Endothelial cell of umbilical vein (primary cell): ENCODE measurements around the gene CCL13. TPM values are rescaled to one million over a fixed set of nuclear protein-coding genes. Genes with fewer than 3 reads are reported as not detected.

ENCODE experiments used
- BruUV-seq: library from RNA; stranded (reverse); fragments of 400-500 nt; replicated peaks from 2 replicates; lab custom pipeline; 2021; lab: Mats Ljungman, UMichigan
- CTCF ChIA-PET: fragments of 300-600, 350-600 bp; sonication (Branson Sonifier 250); formaldehyde crosslinking; loops from one replicate; lab custom pipeline; 2021; ENCODE audit warnings: antibody characterized with exemption, inconsistent platforms; lab: Charles Lee
- POLR2A ChIA-PET: fragments of 300-600, 350-600 bp; sonication (Branson Sonifier 250); formaldehyde crosslinking; loops from one replicate; lab custom pipeline; 2021; ENCODE audit warnings: antibody characterized with exemption, inconsistent platforms; lab: Charles Lee
- DNase-seq: peaks from one replicate; pipeline ENCODE4 v3.0.0-alpha.2; 2011; ENCODE audit warnings: low read depth, low spot score
- FAIRE-seq: peaks from 2 replicates; lab custom pipeline; 2011; peaks lifted over from hg19 to GRCh38; lab: Jason Lieb, UNC
- H2AFZ ChIP-seq: 2 replicates; pipeline ENCODE4 v1.6.0; 2012; ENCODE audit warnings: low read depth, low read length, control low read depth, inconsistent platforms
- H3K27ac ChIP-seq: 2 replicates; pipeline ENCODE4 v1.5.1; 2011; ENCODE audit warnings: low read depth, mild to moderate bottlenecking, control low read depth, low read length, moderate library complexity; ENCODE audit not compliant: insufficient read depth
- H3K27me3 ChIP-seq, 2 experiments: 2 replicates each; pipeline versions ENCODE4 v1.6.0 to v1.6.1; 2011; ENCODE audit warnings: low read length in 2 of 2, mixed read lengths in 1 of 2; ENCODE audit not compliant: control insufficient read depth in 2 of 2, insufficient read depth in 2 of 2
- H3K36me3 ChIP-seq, 2 experiments: 2 replicates in 1 of 2; 3 replicates in 1 of 2; pipeline ENCODE4 v1.5.1; 2011; ENCODE audit warnings: low read length in 2 of 2, mild to moderate bottlenecking in 1 of 2, moderate library complexity in 1 of 2; ENCODE audit not compliant: control insufficient read depth in 2 of 2, insufficient read depth in 2 of 2; ENCODE audit errors: extremely low read depth in 1 of 2
- H3K4me1 ChIP-seq: 3 replicates; pipeline ENCODE4 v1.5.1; 2011; ENCODE audit warnings: mild to moderate bottlenecking, low read length; ENCODE audit not compliant: control insufficient read depth, insufficient read depth; ENCODE audit errors: extremely low read depth
- H3K4me2 ChIP-seq: 2 replicates; pipeline ENCODE4 v1.6.1; 2011; ENCODE audit warnings: low read length, control low read depth, mixed read lengths; ENCODE audit not compliant: insufficient read depth
- H3K4me3 ChIP-seq, 3 experiments: fragments of 200-600 bp in 1 of 3; sonication (generic), shearing (Covaris generic) in 1 of 3; replicated peaks in 1 of 3; 2 replicates each; pipeline ENCODE4 v1.5.1; 2011 to 2016; ENCODE audit warnings: control low read depth in 3 of 3, low read length in 3 of 3, mild to moderate bottlenecking in 2 of 3, inconsistent platforms in 1 of 3, low read depth in 1 of 3, moderate library complexity in 1 of 3; ENCODE audit not compliant: insufficient read depth in 1 of 3
- H3K79me2 ChIP-seq: 2 replicates; pipeline ENCODE4 v1.6.0; 2012; ENCODE audit warnings: low read length, inconsistent platforms; ENCODE audit not compliant: control insufficient read depth, insufficient read depth
- H3K9ac ChIP-seq: replicated peaks from 2 replicates; pipeline ENCODE3; 2011; ENCODE audit warnings: low read length, control low read depth; ENCODE audit not compliant: insufficient read depth; ENCODE audit errors: extremely low read depth
- H3K9me1 ChIP-seq: replicated peaks from 3 replicates; pipeline ENCODE4 v1.6.0; 2011; ENCODE audit warnings: mild to moderate bottlenecking, low read length; ENCODE audit not compliant: control insufficient read depth, insufficient read depth; ENCODE audit errors: extremely low read depth
- H3K9me3 ChIP-seq: replicated peaks from 2 replicates; pipeline ENCODE4 v1.5.1; 2012; ENCODE audit warnings: low read length, inconsistent platforms; ENCODE audit not compliant: control insufficient read depth, insufficient read depth
- H4K20me1 ChIP-seq: replicated peaks from 2 replicates; pipeline ENCODE3; 2011; ENCODE audit warnings: mild to moderate bottlenecking, low read length; ENCODE audit not compliant: control insufficient read depth, insufficient read depth; ENCODE audit errors: extremely low read depth
- CTCF ChIP-seq, 2 donors: IDR thresholded peaks; 1 replicate in 1 of 2; 2 replicates in 1 of 2; pipeline ENCODE4 v1.5.1; 2011; ENCODE audit warnings: low read length in 2 of 2, mild to moderate bottlenecking in 2 of 2, moderate library complexity in 2 of 2, control low read depth in 1 of 2, inconsistent platforms in 1 of 2, low read depth in 1 of 2; ENCODE audit not compliant: insufficient read depth in 1 of 2; ENCODE audit errors: extremely low read depth in 1 of 2
- EZH2 ChIP-seq: IDR thresholded peaks from 2 replicates; pipeline ENCODE4 v1.6.1; 2012; ENCODE audit warnings: borderline replicate concordance, low read depth, mild to moderate bottlenecking, moderate library complexity, low read length, inconsistent platforms; ENCODE audit not compliant: severe bottlenecking
- FOS ChIP-seq: IDR thresholded peaks from 2 replicates; pipeline ENCODE4 v1.6.1; 2011; ENCODE audit warnings: mild to moderate bottlenecking, low read length, moderate library complexity, borderline replicate concordance; ENCODE audit not compliant: insufficient read depth
- GATA2 ChIP-seq: IDR thresholded peaks from 2 replicates; pipeline ENCODE4 v1.7.0; 2011; ENCODE audit warnings: low read depth, mild to moderate bottlenecking, moderate library complexity, mixed read lengths, low read length; ENCODE audit not compliant: insufficient read length, insufficient read depth
- JUN ChIP-seq: IDR thresholded peaks from 2 replicates; pipeline ENCODE4 v1.6.1; 2011; ENCODE audit warnings: borderline replicate concordance, low read depth; ENCODE audit not compliant: insufficient read length, insufficient read depth
- MAX ChIP-seq: IDR thresholded peaks from 2 replicates; pipeline ENCODE4 v1.6.1; 2011; ENCODE audit not compliant: insufficient read depth, insufficient read length
- MYC ChIP-seq: IDR thresholded peaks from one replicate; pipeline ENCODE4 v1.6.1; 2011; ENCODE audit warnings: mild to moderate bottlenecking, low read depth, low read length
- POLR2A ChIP-seq: IDR thresholded peaks from 2 replicates; pipeline ENCODE4 v1.6.1; 2012; ENCODE audit warnings: low read depth, mild to moderate bottlenecking, control low read depth, low read length
- POLR2AphosphoS5 ChIP-seq: IDR thresholded peaks from 2 replicates; pipeline ENCODE4 v1.6.1; 2012; ENCODE audit warnings: low read depth, mild to moderate bottlenecking, control low read depth, low read length, moderate library complexity; ENCODE audit not compliant: insufficient read depth
- dilution Hi-C: fragments of 300-500 bp; cut with MboI; formaldehyde crosslinking; loops from one replicate; pipeline ENCODE4 v1.15.0; 2019; ENCODE audit warnings: low sequenced_read_pairs; ENCODE audit not compliant: extremely low pct_ligation_motif_present
- intact Hi-C: fragments of 100-400 bp; cut with micrococcal nuclease; formaldehyde crosslinking; loops from one replicate; pipeline ENCODE4 v1.10.0; 2022
- polyA plus RNA-seq, 4 experiments: library from polyadenylated mRNA; depleted of rRNA in 3 of 4; stranded (reverse) in 3 of 4; unstranded in 1 of 4; fragments of >200 nt; gene quantifications; 2 replicates each; pipeline versions ENCODE4 v1.2.1 to v1.2.3, GENCODE V29; 2011 to 2012; ENCODE audit warnings: missing spikeins in 1 of 4
- total RNA-seq: library from RNA; stranded (reverse); gene quantifications from 2 replicates; pipeline ENCODE4 v1.2.3, GENCODE V29; 2021

The CCL13 gene
- total and polyA plus RNA-seq, 2 donors (not counting 3 experiments of a cell fraction or from before 2014, with no cell fraction given): not detected

- DNase-seq (no peak), FAIRE-seq (no peak)
- no peak for TF ChIP-seq CTCF (IDR thresholded peaks at IDR 0.05; ENCODE audit: extremely low read depth in 1 of 2, insufficient read depth in 1 of 2, low read depth in 1 of 2, low read length in 2 of 2)
- BruUV-seq: no TSS peak
- H3K4me2 ChIP-seq: no peak overlapping the region
- H3K9me3 ChIP-seq: no peaks in the 10 kb centered on the region
- H3K36me3 ChIP-seq: no peaks in the 10 kb centered on the region
- H3K27ac ChIP-seq: no peak overlapping the region
- POLR2A ChIA-PET: no interaction called here
- no peak overlapping the region for H3K4me3 ChIP-seq
- CTCF ChIA-PET: interaction anchor here (5.8 to 13.6 kb wide), 2 partner anchors 162 to 195 kb away, joined by 197 to 561 read pairs; no protein-coding TSS in a partner anchor
- no peak overlapping the region for H2AFZ ChIP-seq
- no peaks in the 10 kb centered on the region for H3K9me1 ChIP-seq
- H3K79me2 ChIP-seq: no peaks in the 10 kb centered on the region
- H3K9ac ChIP-seq: no peak overlapping the region
- dilution Hi-C loops (no loop called here), intact Hi-C loops (no loop called here)
- no peaks in the 10 kb centered on the region for H4K20me1 ChIP-seq
- no peaks in the 10 kb centered on the region for H3K27me3 ChIP-seq
- peaks cover 11% of the 10 kb centered on the region for H3K4me1 ChIP-seq
Observed at GRCh38 chr17:34364751-34365150, 8.5 kb downstream of the CCL13 start.

- intact Hi-C loops: no loop called here
- BruUV-seq: no TSS peak
- POLR2A ChIA-PET: no interaction called here
Observed at GRCh38 chr17:34365340-34365739, 9.1 kb downstream of the CCL13 start.

More at GRCh38 chr17:34365340-34365739, 9.1 kb downstream of the CCL13 start:
- TF ChIP-seq EZH2 (no peak), POLR2AphosphoS5 (no peak), GATA2 (no peak), JUN (no peak), FOS (no peak), MAX (no peak), POLR2A (no peak), MYC (no peak), CTCF (IDR thresholded peaks at IDR 0.05; ENCODE audit: extremely low read depth in 1 of 2, insufficient read depth in 1 of 2, low read depth in 1 of 2, low read length in 2 of 2) (no peak)
- Histone ChIP-seq H3K79me2 (no peaks in the 10 kb centered on the region), H3K9ac (no peak overlapping the region), H3K4me3 (no peak overlapping the region), H2AFZ (no peak overlapping the region), H3K9me1 (no peaks in the 10 kb centered on the region), H3K27ac (no peak overlapping the region), H3K4me2 (no peak overlapping the region), H4K20me1 (no peaks in the 10 kb centered on the region), H3K27me3 (no peaks in the 10 kb centered on the region), H3K36me3 (no peaks in the 10 kb centered on the region), H3K4me1 (peaks cover 11% of the 10 kb centered on the region), H3K9me3 (no peaks in the 10 kb centered on the region)
- DNase-seq: peak; percentile 8
- no peak for FAIRE-seq
- CTCF ChIA-PET: interaction anchor here (5.8 kb wide), 1 partner anchor 196 kb away, joined by 197 read pairs; no protein-coding TSS in a partner anchor
- dilution Hi-C loops: no loop called here
